HepG2 (cell line): ENCODE measurements around the gene GALNT9. TPM values are rescaled to one million over a fixed set of nuclear protein-coding genes. Genes with fewer than 3 reads are reported as not detected.

Experiments used
- ATAC-seq: fragments of 200-7000 bp; cut with Tn5 transposase; 3 replicates; pipeline ENCODE4 v1.9.1; 2020; ENCODE audit warnings: mild to moderate bottlenecking, moderate library complexity
- BruUV-seq: library from RNA; stranded (reverse); fragments of 400-500 nt; replicated peaks from 2 replicates; lab custom pipeline; 2021; lab: Mats Ljungman, UMichigan
- CTCF ChIA-PET: fragments of 300-600 bp; formaldehyde crosslinking; extraction: SDS; loops from one replicate; lab custom pipeline; 2021; ENCODE audit warnings: low total read pairs, inconsistent platforms, low intra/inter-chr PET ratio; lab: Yijun Ruan, JAX
- POLR2A ChIA-PET: fragments of 350-600 bp; sonication (Branson Sonifier 250); formaldehyde crosslinking; loops from one replicate; lab custom pipeline; 2020; ENCODE audit warnings: antibody characterized with exemption, inconsistent platforms; lab: Yijun Ruan, JAX
- DNase-seq: peaks from one replicate; pipeline ENCODE4 v3.0.0-alpha.2; 2015; ENCODE audit warnings: low spot score
- FAIRE-seq: peaks from 3 replicates; lab custom pipeline; 2011; peaks lifted over from hg19 to GRCh38; lab: Jason Lieb, UNC
- H2AFZ ChIP-seq: one replicate; pipeline ENCODE4 v1.6.1; 2011; ENCODE audit warnings: low read length, inconsistent platforms
- H3K27ac ChIP-seq: fragments of 300-600 bp; 3 replicates; pipeline ENCODE4 v1.8.0; 2011; ENCODE audit warnings: mixed run types, mild to moderate bottlenecking, mixed read lengths, low read length, inconsistent platforms; ENCODE audit not compliant: insufficient read depth; ENCODE audit errors: extremely low read length
- H3K27me3 ChIP-seq, 2 experiments: fragments of 200-600 bp in 1 of 2; 2 replicates in 1 of 2; 3 replicates in 1 of 2; pipeline versions ENCODE4 v1.6.0 to v1.8.0; 2011; ENCODE audit warnings: low read length in 2 of 2, mild to moderate bottlenecking in 2 of 2, moderate library complexity in 2 of 2, inconsistent platforms in 1 of 2; ENCODE audit not compliant: insufficient read depth in 2 of 2, control insufficient read depth in 1 of 2
- H3K36me3 ChIP-seq, 2 experiments: fragments of 200-600 bp in 1 of 2; replicated peaks in 1 of 2; 2 replicates in 1 of 2; 3 replicates in 1 of 2; pipeline versions ENCODE4 v1.5.1 to v1.8.0; 2011; ENCODE audit warnings: low read length in 2 of 2, inconsistent platforms in 1 of 2; ENCODE audit not compliant: insufficient read depth in 2 of 2, control insufficient read depth in 1 of 2
- H3K4me1 ChIP-seq: 2 replicates; pipeline ENCODE4 v1.5.1; 2012; ENCODE audit warnings: low read length, inconsistent platforms; ENCODE audit not compliant: insufficient read depth
- H3K4me2 ChIP-seq: 2 replicates; pipeline ENCODE4 v1.6.0; 2011; ENCODE audit warnings: low read depth, low read length, inconsistent platforms
- H3K4me3 ChIP-seq, 3 experiments: fragments of 200-600 bp in 1 of 3; sonication (generic), shearing (Covaris generic) in 1 of 3; replicated peaks in 1 of 3; 2 replicates each; pipeline ENCODE4 v1.5.1; 2011 to 2016; ENCODE audit warnings: low read length in 3 of 3, inconsistent platforms in 2 of 3, low read depth in 2 of 3, mild to moderate bottlenecking in 2 of 3, control low read depth in 1 of 3, mixed read lengths in 1 of 3; ENCODE audit not compliant: insufficient read depth in 1 of 3
- H3K79me2 ChIP-seq: one replicate; pipeline ENCODE4 v1.6.1; 2011; ENCODE audit warnings: low read length, inconsistent platforms; ENCODE audit not compliant: insufficient read depth
- H3K9ac ChIP-seq: 2 replicates; pipeline ENCODE4 v1.6.0; 2011; ENCODE audit warnings: mild to moderate bottlenecking, low read depth, low read length, inconsistent platforms; ENCODE audit not compliant: insufficient read depth
- H3K9me3 ChIP-seq: 2 replicates; pipeline ENCODE4 v1.5.1; 2012; ENCODE audit warnings: mild to moderate bottlenecking, low read length
- H4K20me1 ChIP-seq: 2 replicates; pipeline ENCODE4 v1.6.0; 2011; ENCODE audit warnings: inconsistent platforms, mild to moderate bottlenecking, low read length, moderate library complexity; ENCODE audit not compliant: insufficient read depth
- BCLAF1 ChIP-seq: fragments of 450-650 bp; IDR thresholded peaks from 2 replicates; pipeline ENCODE4 v1.6.1; 2017; ENCODE audit warnings: mild to moderate bottlenecking
- BHLHE40 ChIP-seq: IDR thresholded peaks from 2 replicates; pipeline ENCODE4 v1.6.1; 2011; ENCODE audit warnings: low read length, improper control_type of control experiment
- CAMTA2 ChIP-seq: sonication (generic); formaldehyde crosslinking; IDR thresholded peaks from 2 replicates; pipeline ENCODE4 v1.4.0; 2020; ENCODE audit warnings: mild to moderate bottlenecking, missing genetic modification reagents, borderline replicate concordance
- MTF1 ChIP-seq: sonication (generic); formaldehyde crosslinking; IDR thresholded peaks from 2 replicates; pipeline ENCODE4 v1.5.0; 2020; ENCODE audit warnings: missing genetic modification reagents
- ZNF121 ChIP-seq: sonication (generic); formaldehyde crosslinking; IDR thresholded peaks from 2 replicates; pipeline ENCODE4 v1.5.0; 2020; ENCODE audit warnings: mild to moderate bottlenecking, missing genetic modification reagents
- ZNF629 ChIP-seq: sonication (generic); formaldehyde crosslinking; conservative IDR thresholded peaks from 2 replicates; pipeline ENCODE4 v1.5.0; 2020; ENCODE audit warnings: missing genetic modification reagents
- WGBS: methylation state at CpG from one replicate; pipeline ENCODE4 v1.1.6; 2017; ENCODE audit warnings: low lambda C conversion rate; 5-methylcytosine and 5-hydroxymethylcytosine counted together
- in situ Hi-C: cut with HindIII; loops from 2 replicates; pipeline ENCODE4 v1.10.0; 2017; ENCODE audit warnings: low pct_unique_long_range_greater_than_20kb; ENCODE audit not compliant: extremely low pct_ligation_motif_present
- intact Hi-C: fragments of 100-400 bp; cut with micrococcal nuclease; formaldehyde crosslinking; loops from one replicate; pipeline ENCODE4 v1.10.0; 2022; ENCODE audit not compliant: unreplicated experiment
- polyA plus RNA-seq, 8 experiments: library from polyadenylated mRNA; depleted of rRNA in 3 of 8; stranded (reverse) in 7 of 8; unstranded in 1 of 8; fragments of >200 nt; fragmentation: Illumina TruSeq in 4 of 8; extraction: Trizol in 4 of 8; gene quantifications; 2 replicates each; pipeline versions ENCODE4 v1.2.1 to v1.2.3, GENCODE V29; 2011 to 2016; ENCODE audit warnings: low read depth in 4 of 8, missing spikeins in 1 of 8, mixed read lengths in 1 of 8; ENCODE audit not compliant: insufficient read depth in 1 of 8
- total RNA-seq, 5 experiments: library from RNA; depleted of rRNA; stranded (reverse); fragments of >200 nt; fragmentation: Illumina TruSeq; extraction: Trizol; gene quantifications; 2 replicates each; pipeline ENCODE4 v1.2.3, GENCODE V29; 2016; ENCODE audit warnings: low read depth in 1 of 5
- TF ChIP-seq, protein P1 (sequence below): sonication (generic); formaldehyde crosslinking; IDR thresholded peaks from 2 replicates; pipeline ENCODE4 v1.8.0; 2022; ENCODE audit warnings: mild to moderate bottlenecking, missing genetic modification reagents

GALNT9 gene
- total and polyA plus RNA-seq, 2 of the 13 experiments (the other 11 are each of a cell fraction or from before 2014, with no cell fraction given) = 0.04 TPM; not detected in 1

- TF ChIP-seq, protein P1, sequence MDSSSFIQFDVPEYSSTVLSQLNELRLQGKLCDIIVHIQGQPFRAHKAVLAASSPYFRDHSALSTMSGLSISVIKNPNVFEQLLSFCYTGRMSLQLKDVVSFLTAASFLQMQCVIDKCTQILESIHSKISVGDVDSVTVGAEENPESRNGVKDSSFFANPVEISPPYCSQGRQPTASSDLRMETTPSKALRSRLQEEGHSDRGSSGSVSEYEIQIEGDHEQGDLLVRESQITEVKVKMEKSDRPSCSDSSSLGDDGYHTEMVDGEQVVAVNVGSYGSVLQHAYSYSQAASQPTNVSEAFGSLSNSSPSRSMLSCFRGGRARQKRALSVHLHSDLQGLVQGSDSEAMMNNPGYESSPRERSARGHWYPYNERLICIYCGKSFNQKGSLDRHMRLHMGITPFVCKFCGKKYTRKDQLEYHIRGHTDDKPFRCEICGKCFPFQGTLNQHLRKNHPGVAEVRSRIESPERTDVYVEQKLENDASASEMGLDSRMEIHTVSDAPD (CRISPR knock-in tag) = no peak
- TF ChIP-seq MTF1 (CRISPR knock-in tag) = no peak
- no peak for TF ChIP-seq BHLHE40
- TF ChIP-seq, all 625 proteins: peak for 0
Observed at GRCh38 chr12:132314035-132314434, 15.4 kb downstream of the GALNT9 start (continued).

GRCh38 chr12:132313182-132313581 is 16.2 kb downstream of the GALNT9 start:
- Histone ChIP-seq H3K79me2 (no peaks in the 10 kb centered on the region), H3K9me3 (peaks cover 10% of the 10 kb centered on the region; the same call in 1 of the 2 replicates), H3K27me3 (peaks cover 5 to 71% of the 10 kb centered on the region in 2 experiments; a peak in 4 of 5 replicates), H2AFZ (no peak overlapping the region), H3K4me3 (no peak overlapping the region), H3K9ac (no peak overlapping the region), H3K36me3 (no peaks in the 10 kb centered on the region), H3K27ac (no peak overlapping the region), H3K4me1 (no peaks in the 10 kb centered on the region), H4K20me1 (peaks cover 4% of the 10 kb centered on the region; the same call in 1 of the 2 replicates), H3K4me2 (no peak overlapping the region)
- intact Hi-C loops (no loop called here), in situ Hi-C loops (no loop called here)
- TF ChIP-seq BCLAF1 = no peak
- no peak for TF ChIP-seq ZNF121 (CRISPR knock-in tag)
- TF ChIP-seq ZNF629 (CRISPR knock-in tag) = no peak
- no peak for TF ChIP-seq CAMTA2 (CRISPR knock-in tag)
- ATAC-seq = no peak
- no TSS peak for BruUV-seq
- no peak for FAIRE-seq
- 12% methylated on average over 1 of the region's 1 CpG for whole genome bisulfite sequencing
- no peak for DNase-seq
- ChIA-PET POLR2A (no interaction called here), CTCF (no interaction called here)
